GM12874 (cell line): ENCODE measurements around the gene TOLLIP.

Experiments used
- TF ChIP-seq, protein P1 (sequence below): IDR thresholded peaks from 2 replicates; pipeline ENCODE4 v1.5.1; 2011; ENCODE audit warnings: low read depth, mild to moderate bottlenecking, control low read depth, low read length, moderate library complexity; ENCODE audit not compliant: insufficient read depth

The TOLLIP gene

GRCh38 chr11:1230121-1230455 is 79.3 kb downstream of the TOLLIP start:
- TF ChIP-seq, protein P1, sequence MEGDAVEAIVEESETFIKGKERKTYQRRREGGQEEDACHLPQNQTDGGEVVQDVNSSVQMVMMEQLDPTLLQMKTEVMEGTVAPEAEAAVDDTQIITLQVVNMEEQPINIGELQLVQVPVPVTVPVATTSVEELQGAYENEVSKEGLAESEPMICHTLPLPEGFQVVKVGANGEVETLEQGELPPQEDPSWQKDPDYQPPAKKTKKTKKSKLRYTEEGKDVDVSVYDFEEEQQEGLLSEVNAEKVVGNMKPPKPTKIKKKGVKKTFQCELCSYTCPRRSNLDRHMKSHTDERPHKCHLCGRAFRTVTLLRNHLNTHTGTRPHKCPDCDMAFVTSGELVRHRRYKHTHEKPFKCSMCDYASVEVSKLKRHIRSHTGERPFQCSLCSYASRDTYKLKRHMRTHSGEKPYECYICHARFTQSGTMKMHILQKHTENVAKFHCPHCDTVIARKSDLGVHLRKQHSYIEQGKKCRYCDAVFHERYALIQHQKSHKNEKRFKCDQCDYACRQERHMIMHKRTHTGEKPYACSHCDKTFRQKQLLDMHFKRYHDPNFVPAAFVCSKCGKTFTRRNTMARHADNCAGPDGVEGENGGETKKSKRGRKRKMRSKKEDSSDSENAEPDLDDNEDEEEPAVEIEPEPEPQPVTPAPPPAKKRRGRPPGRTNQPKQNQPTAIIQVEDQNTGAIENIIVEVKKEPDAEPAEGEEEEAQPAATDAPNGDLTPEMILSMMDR: no peak

DNA sequence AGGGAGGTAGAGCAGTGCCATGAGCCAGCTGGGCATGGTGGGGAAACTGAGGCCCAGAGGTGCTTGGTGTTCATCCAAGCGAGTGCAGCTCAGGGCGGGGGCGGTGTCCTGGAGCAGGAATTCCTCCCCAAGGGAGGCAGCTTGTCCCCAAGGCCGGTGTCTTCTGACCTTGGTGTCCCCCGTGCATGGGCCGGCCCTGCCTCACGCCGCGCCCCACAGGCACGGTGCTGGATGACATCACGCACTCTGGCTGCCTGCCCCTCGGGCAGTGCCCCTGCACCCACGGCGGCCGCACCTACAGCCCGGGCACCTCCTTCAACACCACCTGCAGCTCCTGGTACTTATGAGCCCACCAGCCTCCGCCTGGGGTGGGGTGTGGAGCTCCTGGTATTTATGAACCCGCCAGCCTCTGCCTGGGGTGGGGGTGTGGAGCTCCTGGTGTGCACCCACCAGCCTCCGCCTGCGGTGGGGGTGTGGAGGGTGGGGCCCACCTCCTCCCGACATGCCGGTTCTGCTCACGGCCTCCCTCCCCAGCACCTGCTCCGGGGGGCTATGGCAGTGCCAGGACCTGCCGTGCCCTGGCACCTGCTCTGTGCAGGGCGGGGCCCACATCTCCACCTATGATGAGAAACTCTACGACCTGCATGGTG is 79.8 kb downstream of the TOLLIP start:
- TF ChIP-seq, protein P1: no peak

DNA sequence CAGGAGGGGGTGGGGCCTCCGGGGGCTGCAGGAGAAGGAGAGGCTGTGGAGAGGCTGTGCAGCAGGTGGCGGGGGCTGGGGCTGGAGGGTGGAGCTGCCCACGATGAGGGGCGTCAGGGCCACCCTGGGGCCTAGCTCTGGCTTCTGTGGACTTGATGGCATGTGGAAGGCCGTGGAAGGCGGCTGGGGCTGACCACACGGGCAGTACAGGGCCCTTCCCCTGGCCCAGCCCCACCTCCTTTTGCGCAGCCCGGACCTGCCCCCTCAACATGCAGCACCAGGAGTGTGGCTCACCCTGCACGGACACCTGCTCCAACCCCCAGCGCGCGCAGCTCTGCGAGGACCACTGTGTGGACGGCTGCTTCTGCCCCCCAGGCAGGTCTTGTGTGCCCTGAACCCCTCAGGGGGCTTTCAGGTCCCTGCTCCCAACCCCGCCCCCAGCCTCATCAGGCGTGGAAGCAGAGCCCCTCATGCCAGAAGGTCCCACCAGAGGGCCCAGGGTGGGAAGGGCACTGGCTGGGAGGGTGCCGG is 80.4 kb downstream of the TOLLIP start:
- TF ChIP-seq, protein P1: no peak

DNA sequence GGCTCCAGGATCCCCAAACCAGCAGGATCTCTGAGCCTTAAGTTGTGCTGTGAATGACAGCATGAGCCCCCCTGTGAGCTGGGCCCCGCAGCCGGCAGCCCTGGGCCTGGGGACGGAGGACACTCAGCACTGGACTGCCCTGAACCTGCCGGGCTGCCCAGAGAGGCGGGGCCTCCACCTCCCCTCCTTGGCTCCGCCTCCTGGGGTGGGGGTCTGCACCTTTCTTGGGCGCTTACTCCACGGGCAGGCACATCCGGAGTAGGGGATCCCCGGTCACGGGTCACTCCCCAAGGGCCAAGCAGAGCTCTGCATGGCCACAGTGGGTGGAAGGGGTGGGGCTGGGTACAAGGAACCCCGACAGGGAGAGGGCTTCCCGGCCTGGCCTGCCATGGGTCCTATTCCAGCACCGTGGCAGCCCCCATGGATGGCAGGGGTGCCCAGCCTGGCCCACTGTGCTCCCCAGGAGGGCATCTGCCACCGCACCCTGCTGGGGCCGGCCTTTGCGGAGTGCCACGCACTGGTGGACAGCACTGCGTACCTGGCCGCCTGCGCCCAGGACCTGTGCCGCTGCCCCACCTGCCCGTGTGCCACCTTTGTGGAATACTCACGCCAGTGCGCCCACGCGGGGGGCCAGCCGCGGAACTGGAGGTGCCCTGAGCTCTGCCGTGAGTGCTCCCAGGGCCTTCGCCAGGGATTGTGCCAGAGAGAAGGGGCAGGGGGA is 81.2 kb downstream of the TOLLIP start:
- TF ChIP-seq, protein P1: no peak

- TF ChIP-seq, protein P1: no peak
Measured at GRCh38 chr11:1227551-1228100, 81.8 kb downstream of the TOLLIP start.

DNA sequence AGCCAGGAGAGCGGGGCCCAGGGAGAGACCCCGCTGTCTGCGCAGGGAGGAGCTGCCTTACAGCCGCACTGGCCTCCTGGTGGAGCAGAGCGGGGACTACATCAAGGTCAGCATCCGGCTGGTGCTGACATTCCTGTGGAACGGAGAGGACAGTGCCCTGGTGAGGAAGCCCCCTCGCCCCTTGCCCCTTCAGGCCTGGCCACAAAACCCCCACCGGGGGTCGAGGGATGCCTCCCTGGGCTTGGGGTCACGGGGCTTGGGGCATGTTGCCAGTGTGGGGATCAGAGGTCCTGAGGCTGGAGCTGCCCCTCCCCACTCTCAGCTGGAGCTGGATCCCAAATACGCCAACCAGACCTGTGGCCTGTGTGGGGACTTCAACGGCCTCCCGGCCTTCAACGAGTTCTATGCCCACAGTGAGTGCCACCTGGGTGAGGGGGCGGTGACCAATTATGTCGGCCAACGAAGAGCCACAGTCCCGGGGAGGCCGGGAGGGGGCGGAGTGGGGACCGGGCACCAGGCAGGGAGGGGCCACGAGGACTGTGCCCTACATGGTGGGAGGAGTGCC is 82.4 kb downstream of the TOLLIP start:
- TF ChIP-seq, protein P1: no peak

- TF ChIP-seq, protein P1: no peak
Measured at GRCh38 chr11:1226226-1226985, 83.0 kb downstream of the TOLLIP start.
